OCI-LY7 (cell line): ENCODE measurements around the gene DGCR2.

Experiments used
- EZH2phosphoT487 ChIP-seq: fragments of 200-600 bp; sonication (generic); IDR thresholded peaks from 2 replicates; pipeline ENCODE4 v1.6.1; 2018; ENCODE audit warnings: low read depth, borderline replicate concordance, mild to moderate bottlenecking, mixed run types, antibody characterized with exemption, low read length, moderate library complexity, mixed read lengths
- TF ChIP-seq, protein P1 (sequence below): fragments of 200-600 bp; sonication (generic); conservative IDR thresholded peaks from 2 replicates; pipeline ENCODE4 v1.5.1; 2014; ENCODE audit warnings: mild to moderate bottlenecking, antibody characterized with exemption, low read length, moderate library complexity, mixed read lengths

DNA sequence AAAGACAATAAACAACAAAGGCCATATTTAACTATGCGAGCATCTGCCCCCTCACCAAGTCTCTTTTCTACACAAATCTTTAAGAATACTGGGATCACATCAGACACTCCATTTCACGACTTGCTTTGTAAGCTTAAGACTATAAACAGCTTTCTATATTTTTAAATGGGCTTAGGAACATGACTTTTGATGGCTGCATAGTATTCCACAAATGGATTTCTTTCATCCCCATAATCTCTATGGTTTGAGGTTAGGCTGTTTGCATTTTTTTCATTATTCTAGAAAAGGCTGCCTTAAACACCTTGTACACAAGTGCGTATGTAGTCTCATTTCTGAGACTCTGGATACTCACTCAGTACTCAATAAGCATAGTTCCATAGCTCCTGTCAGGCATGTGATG, 52.8 kb downstream of the DGCR2 start:
- TF ChIP-seq, protein P1, sequence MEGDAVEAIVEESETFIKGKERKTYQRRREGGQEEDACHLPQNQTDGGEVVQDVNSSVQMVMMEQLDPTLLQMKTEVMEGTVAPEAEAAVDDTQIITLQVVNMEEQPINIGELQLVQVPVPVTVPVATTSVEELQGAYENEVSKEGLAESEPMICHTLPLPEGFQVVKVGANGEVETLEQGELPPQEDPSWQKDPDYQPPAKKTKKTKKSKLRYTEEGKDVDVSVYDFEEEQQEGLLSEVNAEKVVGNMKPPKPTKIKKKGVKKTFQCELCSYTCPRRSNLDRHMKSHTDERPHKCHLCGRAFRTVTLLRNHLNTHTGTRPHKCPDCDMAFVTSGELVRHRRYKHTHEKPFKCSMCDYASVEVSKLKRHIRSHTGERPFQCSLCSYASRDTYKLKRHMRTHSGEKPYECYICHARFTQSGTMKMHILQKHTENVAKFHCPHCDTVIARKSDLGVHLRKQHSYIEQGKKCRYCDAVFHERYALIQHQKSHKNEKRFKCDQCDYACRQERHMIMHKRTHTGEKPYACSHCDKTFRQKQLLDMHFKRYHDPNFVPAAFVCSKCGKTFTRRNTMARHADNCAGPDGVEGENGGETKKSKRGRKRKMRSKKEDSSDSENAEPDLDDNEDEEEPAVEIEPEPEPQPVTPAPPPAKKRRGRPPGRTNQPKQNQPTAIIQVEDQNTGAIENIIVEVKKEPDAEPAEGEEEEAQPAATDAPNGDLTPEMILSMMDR = no peak
- no peak for TF ChIP-seq EZH2phosphoT487
